Brain microvascular endothelial cell (primary cell): Measurements from ENCODE around the gene FOXN4.

ENCODE experiments used
- DNase-seq: peaks from one replicate; pipeline ENCODE4 v3.0.0-alpha.2; 2020
- H3K27ac ChIP-seq: fragments of 250-450 bp; sonication (Bioruptor Pico); 2 replicates; pipeline ENCODE4 v1.5.1; 2020; ENCODE audit warnings: mild to moderate bottlenecking, moderate library complexity
- H3K27me3 ChIP-seq: fragments of 250-450 bp; sonication (Bioruptor Pico); replicated peaks from 2 replicates; pipeline ENCODE4 v1.5.1; 2020; ENCODE audit warnings: mild to moderate bottlenecking
- H3K36me3 ChIP-seq: fragments of 250-450 bp; sonication (Bioruptor Pico); replicated peaks from 2 replicates; pipeline ENCODE4 v1.5.1; 2020; ENCODE audit warnings: mild to moderate bottlenecking
- H3K4me3 ChIP-seq: 2 replicates; pipeline ENCODE4 v1.5.1; 2011; ENCODE audit warnings: low read depth, mild to moderate bottlenecking, control low read depth, low read length, moderate library complexity
- CTCF ChIP-seq: IDR thresholded peaks from 2 replicates; pipeline ENCODE4 v1.5.1; 2011; ENCODE audit warnings: low read depth, mild to moderate bottlenecking, moderate library complexity, low read length, control low read depth, inconsistent platforms; ENCODE audit errors: missing control alignments
- in situ Hi-C: cut with HindIII; loops from 2 replicates; pipeline ENCODE4 v1.10.0; 2017; ENCODE audit warnings: low sequenced_read_pairs, low pct_ligation_motif_present

The FOXN4 gene

DNA sequence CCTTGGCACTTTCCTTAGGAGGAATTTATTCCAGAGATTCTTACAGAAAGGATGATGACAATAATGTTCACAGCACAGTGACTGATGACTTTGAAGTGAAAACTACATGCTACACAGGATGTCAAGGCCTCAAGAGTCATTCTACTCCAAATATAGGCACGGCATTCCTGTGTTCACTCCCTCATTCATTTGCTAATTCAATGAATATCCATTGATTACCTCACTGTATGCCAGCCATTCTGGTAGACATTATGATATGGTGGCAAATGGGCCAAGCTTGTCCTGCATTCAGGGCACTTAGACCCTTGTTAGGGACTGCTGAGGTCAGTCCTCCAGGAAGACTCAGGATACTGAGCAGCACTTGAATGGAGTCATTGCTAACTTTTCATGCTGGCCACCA, 48.0 kb downstream of the FOXN4 start:
- in situ Hi-C loops: no loop called here
- DNase-seq: no peak
- Histone ChIP-seq H3K4me3 (no peak overlapping the region), H3K36me3 (no peaks in the 10 kb centered on the region), H3K27ac (no peak overlapping the region), H3K27me3 (no peaks in the 10 kb centered on the region)
- no peak for TF ChIP-seq CTCF

DNA sequence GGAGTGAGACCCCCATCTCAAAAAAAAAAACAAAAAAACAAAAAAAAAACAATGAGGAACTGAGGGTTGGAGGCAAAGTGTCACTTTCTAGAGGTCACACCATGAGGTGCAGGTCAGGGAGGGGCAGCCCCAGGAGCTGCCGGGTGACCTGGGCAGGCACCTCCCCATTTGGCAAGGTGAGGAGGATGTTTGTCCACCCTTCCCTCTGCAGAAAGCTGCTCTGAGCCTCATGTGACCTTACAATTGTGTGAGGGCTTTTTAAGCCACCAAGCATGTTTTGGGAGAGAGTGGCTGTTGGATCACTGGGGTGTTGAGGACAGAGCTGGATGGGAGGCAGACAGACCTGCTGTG, 49.6 kb downstream of the FOXN4 start:
- Histone ChIP-seq H3K36me3 (no peaks in the 10 kb centered on the region), H3K27ac (no peak overlapping the region), H3K27me3 (no peaks in the 10 kb centered on the region), H3K4me3 (no peak overlapping the region)
- DNase-seq: no peak
- in situ Hi-C loops: no loop called here
- no peak for TF ChIP-seq CTCF

- in situ Hi-C loops: no loop called here
Measured at GRCh38 chr12:109258607-109259544, 50.2 kb downstream of the FOXN4 start.

GRCh38 chr12:109258201-109258600, 50.9 kb downstream of the FOXN4 start:
- no peaks in the 10 kb centered on the region for H3K36me3 ChIP-seq
- H3K27ac ChIP-seq: no peak overlapping the region
- H3K27me3 ChIP-seq: no peaks in the 10 kb centered on the region
- in situ Hi-C loops: no loop called here
- DNase-seq: no peak
- no peak for TF ChIP-seq CTCF
- no peak overlapping the region for H3K4me3 ChIP-seq

More at GRCh38 chr12:109258607-109259544, 50.2 kb downstream of the FOXN4 start:
- H3K27me3 ChIP-seq: no peaks in the 10 kb centered on the region
- no peak for TF ChIP-seq CTCF
- H3K36me3 ChIP-seq: no peaks in the 10 kb centered on the region
- H3K27ac ChIP-seq: no peak overlapping the region
- no peak overlapping the region for H3K4me3 ChIP-seq
- DNase-seq: no peak

DNA sequence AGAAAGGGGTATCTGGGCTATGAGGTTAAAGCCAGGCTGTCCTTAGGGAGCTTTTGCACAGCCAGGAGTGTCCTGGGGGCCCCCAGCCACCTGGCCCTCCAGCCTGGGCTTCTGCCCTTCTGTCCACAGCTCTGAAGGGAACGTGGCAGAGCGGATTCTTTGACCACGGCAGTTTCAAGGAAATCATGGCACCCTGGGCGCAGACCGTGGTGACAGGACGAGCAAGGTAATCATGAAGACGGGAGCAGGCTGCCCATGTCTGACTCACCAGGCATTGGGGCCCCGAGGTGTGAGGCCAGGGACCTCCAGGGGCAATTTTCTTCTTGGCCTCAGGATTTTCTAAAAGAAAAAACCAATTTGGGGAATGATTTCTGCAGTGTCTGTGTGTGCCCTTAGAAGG, 53.1 kb downstream of the FOXN4 start:
- Histone ChIP-seq H3K36me3 (no peaks in the 10 kb centered on the region), H3K27ac (no peak overlapping the region), H3K27me3 (no peaks in the 10 kb centered on the region), H3K4me3 (no peak overlapping the region)
- no peak for TF ChIP-seq CTCF
- no peak for DNase-seq
- in situ Hi-C loops: no loop called here
